PC-3 (cell line): ENCODE measurements around the gene SMAD7. TPM values are rescaled to one million over a fixed set of nuclear protein-coding genes. Genes with fewer than 3 reads are reported as not detected.

Source experiments
- ATAC-seq: fragments of 200-7000 bp; cut with Tn5 transposase; 2 replicates; pipeline ENCODE4 v1.9.1; 2020; ENCODE audit warnings: mild to moderate bottlenecking, moderate library complexity
- BruUV-seq: library from RNA; stranded (reverse); fragments of 400-500 nt; replicated peaks from 2 replicates; lab custom pipeline; 2021; lab: Mats Ljungman, UMichigan
- CTCF ChIA-PET: fragments of 300-600 bp; sonication (Branson Sonifier 250); formaldehyde crosslinking; loops from one replicate; lab custom pipeline; 2022; ENCODE audit warnings: antibody characterized with exemption; lab: Charles Lee
- POLR2A ChIA-PET: fragments of 300-600 bp; sonication (Branson Sonifier 250); formaldehyde crosslinking; loops from one replicate; lab custom pipeline; 2022; ENCODE audit warnings: antibody characterized with exemption; ENCODE audit not compliant: unreplicated experiment; lab: Charles Lee
- DNase-seq: peaks from one replicate; pipeline ENCODE4 v3.0.0-alpha.2; 2015
- H2AFZ ChIP-seq: fragments of 300-600 bp; sonication (generic); 2 replicates; pipeline ENCODE4 v1.6.0; 2016; ENCODE audit warnings: antibody characterized with exemption, low read length
- H3F3A ChIP-seq: fragments of 300-600 bp; sonication (generic); one replicate; pipeline ENCODE4 v1.6.0; 2017; ENCODE audit warnings: antibody characterized with exemption, low read length, control low read depth, mild to moderate bottlenecking; ENCODE audit not compliant: unreplicated experiment
- H3K27ac ChIP-seq: fragments of 300-600 bp; sonication (generic); 2 replicates; pipeline ENCODE4 v1.5.1; 2016; ENCODE audit warnings: mild to moderate bottlenecking, low read length
- H3K27me3 ChIP-seq: fragments of 300-600 bp; sonication (generic); 2 replicates; pipeline ENCODE4 v1.6.1; 2016; ENCODE audit warnings: low read length, mixed read lengths
- H3K36me3 ChIP-seq: fragments of 300-600 bp; sonication (generic); 2 replicates; pipeline ENCODE4 v1.6.1; 2016; ENCODE audit warnings: low read depth, mixed run types, low read length, mixed read lengths
- H3K4me1 ChIP-seq: fragments of 300-600 bp; sonication (generic); 2 replicates; pipeline ENCODE4 v1.5.1; 2016; ENCODE audit warnings: low read length; ENCODE audit not compliant: insufficient read depth
- H3K4me2 ChIP-seq: fragments of 300-600 bp; sonication (generic); 2 replicates; pipeline ENCODE4 v1.6.0; 2016; ENCODE audit warnings: low read length
- H3K4me3 ChIP-seq: fragments of 300-600 bp; sonication (generic); 2 replicates; pipeline ENCODE4 v1.5.1; 2016; ENCODE audit warnings: mild to moderate bottlenecking, low read length, mixed read lengths
- H3K79me2 ChIP-seq: fragments of 300-600 bp; sonication (generic); 2 replicates; pipeline ENCODE4 v1.6.1; 2017; ENCODE audit warnings: low read length, mixed read lengths
- H3K9ac ChIP-seq: fragments of 300-600 bp; sonication (generic); 2 replicates; pipeline ENCODE4 v1.6.0; 2016; ENCODE audit warnings: mild to moderate bottlenecking, low read length
- H3K9me2 ChIP-seq: fragments of 300-600 bp; sonication (generic); replicated peaks from 2 replicates; pipeline ENCODE4 v1.6.1; 2016; ENCODE audit warnings: mixed run types, low read length, mixed read lengths
- H3K9me3 ChIP-seq: fragments of 300-600 bp; sonication (generic); 2 replicates; pipeline ENCODE4 v1.6.1; 2016; ENCODE audit warnings: low read length, mixed read lengths
- H4K20me1 ChIP-seq: fragments of 300-600 bp; sonication (generic); 2 replicates; pipeline ENCODE4 v1.6.1; 2016; ENCODE audit warnings: low read length, mixed read lengths
- CTCF ChIP-seq: fragments of 300-600 bp; sonication (generic); conservative IDR thresholded peaks from 2 replicates; pipeline ENCODE4 v1.5.1; 2017; ENCODE audit warnings: antibody characterized with exemption, low read depth, mild to moderate bottlenecking, low read length
- EZH2 ChIP-seq: fragments of 300-600 bp; sonication (generic); IDR thresholded peaks from one replicate; pipeline ENCODE4 v1.6.1; 2017; ENCODE audit warnings: antibody characterized with exemption, mild to moderate bottlenecking, low read length; ENCODE audit not compliant: unreplicated experiment
- EZH2phosphoT487 ChIP-seq: fragments of 300-600 bp; sonication (generic); IDR thresholded peaks from 2 replicates; pipeline ENCODE4 v1.6.1; 2018; ENCODE audit warnings: mild to moderate bottlenecking, antibody characterized with exemption, low read length, borderline replicate concordance
- intact Hi-C: fragments of 100-400 bp; cut with micrococcal nuclease; formaldehyde crosslinking; loops from 2 replicates; pipeline ENCODE4 v1.9.0; 2023
- total RNA-seq: library from RNA; depleted of rRNA; stranded (reverse); fragments of >200 nt; gene quantifications from 2 replicates; pipeline ENCODE4 v1.2.3, GENCODE V29; 2014

SMAD7 gene
- total RNA-seq, 1 experiment from 2014 or later: 9.4 TPM

GRCh38 chr18:48955830-48956261 lies 5.1 kb upstream of the SMAD7 start:
- no peaks in the 10 kb centered on the region for H3K4me1 ChIP-seq

GRCh38 chr18:48954886-48955819 lies 4.4 kb upstream of the SMAD7 start:
- DNase-seq: no peak
- CTCF ChIA-PET: no interaction called here

More at GRCh38 chr18:48955830-48956261, 5.1 kb upstream of the SMAD7 start:
- Histone ChIP-seq H3K4me2 (no peak overlapping the region), H3F3A (no peaks in the 10 kb centered on the region), H3K9ac (no peak overlapping the region), H3K4me3 (no peak overlapping the region), H4K20me1 (no peaks in the 10 kb centered on the region), H3K27ac (no peak overlapping the region), H3K9me2 (no peaks in the 10 kb centered on the region), H3K27me3 (no peaks in the 10 kb centered on the region), H3K79me2 (peaks cover 5% of the 10 kb centered on the region), H2AFZ (no peak overlapping the region), H3K36me3 (no peaks in the 10 kb centered on the region), H3K9me3 (no peaks in the 10 kb centered on the region)
- no TSS peak for BruUV-seq
- intact Hi-C loops: no loop called here
- ChIA-PET CTCF (no interaction called here), POLR2A (no interaction called here)
- DNase-seq (no peak), ATAC-seq (no peak)
- TF ChIP-seq EZH2phosphoT487 (no peak), CTCF (no peak), EZH2 (no peak)

More at GRCh38 chr18:48954886-48955819, 4.4 kb upstream of the SMAD7 start:
- H3K9me3 ChIP-seq: no peaks in the 10 kb centered on the region
- BruUV-seq: no TSS peak
- POLR2A ChIA-PET: no interaction called here
- H3K9me2 ChIP-seq: no peaks in the 10 kb centered on the region
- TF ChIP-seq EZH2phosphoT487: no peak
- no peak for TF ChIP-seq CTCF
- TF ChIP-seq EZH2: no peak
- no peak overlapping the region for H3K4me2 ChIP-seq
- H3F3A ChIP-seq: no peaks in the 10 kb centered on the region
- H3K4me3 ChIP-seq: no peak overlapping the region
- intact Hi-C loops: loop anchor here (5.0 kb wide), 3 partner anchors 178 to 282 kb away; no protein-coding TSS in a partner anchor
- no peak overlapping the region for H2AFZ ChIP-seq
- peaks cover 9% of the 10 kb centered on the region for H3K79me2 ChIP-seq
- no peak overlapping the region for H3K27ac ChIP-seq
- H4K20me1 ChIP-seq: no peaks in the 10 kb centered on the region
- no peak for ATAC-seq
- H3K27me3 ChIP-seq: no peaks in the 10 kb centered on the region
- H3K9ac ChIP-seq: no peak overlapping the region
- H3K36me3 ChIP-seq: no peaks in the 10 kb centered on the region
- no peaks in the 10 kb centered on the region for H3K4me1 ChIP-seq
